Measurements from ENCODE around the gene UBE2D3. TPM values are rescaled to one million over a fixed set of nuclear protein-coding genes. Genes with fewer than 3 reads are reported as not detected.

The UBE2D3 gene
- total and polyA plus RNA-seq, 2 experiments from 2014 or later, result 277 to 418 TPM

- WGBS (ENCODE audit: low lambda C conversion rate, missing lambda C conversion rate), result 35% methylated on average over 1 of the region's 1 CpG
Measured at GRCh38 chr4:102786279-102786678, 41.1 kb downstream of the UBE2D3 start.

GRCh38 chr4:102783006-102783405 lies 44.3 kb downstream of the UBE2D3 start:
- Histone ChIP-seq H3K27ac (no peak overlapping the region), H3K4me3 (no peak overlapping the region), H3K4me1 (ENCODE audit: insufficient read depth) (peaks cover 17% of the 10 kb centered on the region), H3K79me2 (no peaks in the 10 kb centered on the region), H3K4me2 (no peak overlapping the region), H3K27me3 (no peaks in the 10 kb centered on the region), H3K9me3 (ENCODE audit: low read depth) (no peaks in the 10 kb centered on the region), H3K36me3 (replicated peaks; ENCODE audit: insufficient read depth, low read depth) (no peaks in the 10 kb centered on the region), H2AFZ (no peak overlapping the region), H3K9me2 (replicated peaks; ENCODE audit: insufficient read depth) (no peaks in the 10 kb centered on the region), H4K20me1 (ENCODE audit: insufficient read depth, poor library complexity, severe bottlenecking) (no peaks in the 10 kb centered on the region)
- TF ChIP-seq EZH2 (IDR thresholded peaks at IDR 0.05; ENCODE audit: borderline replicate concordance), result no peak
- TF ChIP-seq EZH2phosphoT487 (IDR thresholded peaks at IDR 0.05; ENCODE audit: low read depth, severe bottlenecking, unreplicated experiment), result no peak
- TF ChIP-seq CTCF (IDR thresholded peaks at IDR 0.05; ENCODE audit: poor library complexity), result no peak
- no peak for DNase-seq (ENCODE audit: low spot score)
- 79% methylated on average over 2 of the region's 2 CpGs for WGBS (ENCODE audit: low lambda C conversion rate, missing lambda C conversion rate)

More at GRCh38 chr4:102786279-102786678, 41.1 kb downstream of the UBE2D3 start:
- Histone ChIP-seq H3K4me2 (no peak overlapping the region), H3K4me1 (ENCODE audit: insufficient read depth) (peaks cover 5% of the 10 kb centered on the region), H3K36me3 (replicated peaks; ENCODE audit: insufficient read depth, low read depth) (no peaks in the 10 kb centered on the region), H3K4me3 (no peak overlapping the region), H3K9me3 (ENCODE audit: low read depth) (no peaks in the 10 kb centered on the region), H2AFZ (no peak overlapping the region), H4K20me1 (ENCODE audit: insufficient read depth, poor library complexity, severe bottlenecking) (no peaks in the 10 kb centered on the region), H3K9me2 (replicated peaks; ENCODE audit: insufficient read depth) (no peaks in the 10 kb centered on the region), H3K79me2 (no peaks in the 10 kb centered on the region), H3K27ac (no peak overlapping the region), H3K27me3 (no peaks in the 10 kb centered on the region)
- DNase-seq (ENCODE audit: low spot score), result no peak
- TF ChIP-seq CTCF (IDR thresholded peaks at IDR 0.05; ENCODE audit: poor library complexity) (no peak), EZH2phosphoT487 (IDR thresholded peaks at IDR 0.05; ENCODE audit: low read depth, severe bottlenecking, unreplicated experiment) (no peak), EZH2 (IDR thresholded peaks at IDR 0.05; ENCODE audit: borderline replicate concordance) (no peak)

GRCh38 chr4:102781570-102781969 lies 45.8 kb downstream of the UBE2D3 start:
- Histone ChIP-seq H3K9me2 (replicated peaks; ENCODE audit: insufficient read depth) (no peaks in the 10 kb centered on the region), H3K9me3 (ENCODE audit: low read depth) (no peaks in the 10 kb centered on the region), H3K4me1 (ENCODE audit: insufficient read depth) (peaks cover 17% of the 10 kb centered on the region), H3K36me3 (replicated peaks; ENCODE audit: insufficient read depth, low read depth) (no peaks in the 10 kb centered on the region), H3K4me2 (no peak overlapping the region), H2AFZ (no peak overlapping the region), H3K27me3 (no peaks in the 10 kb centered on the region), H3K4me3 (no peak overlapping the region), H4K20me1 (ENCODE audit: insufficient read depth, poor library complexity, severe bottlenecking) (no peaks in the 10 kb centered on the region), H3K79me2 (no peaks in the 10 kb centered on the region), H3K27ac (no peak overlapping the region)
- DNase-seq (ENCODE audit: low spot score), result no peak
- WGBS (ENCODE audit: low lambda C conversion rate, missing lambda C conversion rate), result 78% methylated on average over 1 of the region's 1 CpG
- TF ChIP-seq CTCF (IDR thresholded peaks at IDR 0.05; ENCODE audit: poor library complexity), result no peak
- TF ChIP-seq EZH2phosphoT487 (IDR thresholded peaks at IDR 0.05; ENCODE audit: low read depth, severe bottlenecking, unreplicated experiment), result no peak
- no peak for TF ChIP-seq EZH2 (IDR thresholded peaks at IDR 0.05; ENCODE audit: borderline replicate concordance)

Data from hepatocyte (in vitro differentiated cells).